HG03520 (cell line): ENCODE measurements around the gene ZNF526.
A peak's percentile ranks its signal among the peaks of the same experiment; 100 is the strongest.

Source experiments
- ATAC-seq: cut with Tn5 transposase; IDR thresholded peaks from one replicate; pipeline ENCODE4 v1.9.1; 2021; ENCODE audit warnings: mild to moderate bottlenecking, moderate library complexity; ENCODE audit not compliant: unreplicated experiment

The ZNF526 gene

DNA sequence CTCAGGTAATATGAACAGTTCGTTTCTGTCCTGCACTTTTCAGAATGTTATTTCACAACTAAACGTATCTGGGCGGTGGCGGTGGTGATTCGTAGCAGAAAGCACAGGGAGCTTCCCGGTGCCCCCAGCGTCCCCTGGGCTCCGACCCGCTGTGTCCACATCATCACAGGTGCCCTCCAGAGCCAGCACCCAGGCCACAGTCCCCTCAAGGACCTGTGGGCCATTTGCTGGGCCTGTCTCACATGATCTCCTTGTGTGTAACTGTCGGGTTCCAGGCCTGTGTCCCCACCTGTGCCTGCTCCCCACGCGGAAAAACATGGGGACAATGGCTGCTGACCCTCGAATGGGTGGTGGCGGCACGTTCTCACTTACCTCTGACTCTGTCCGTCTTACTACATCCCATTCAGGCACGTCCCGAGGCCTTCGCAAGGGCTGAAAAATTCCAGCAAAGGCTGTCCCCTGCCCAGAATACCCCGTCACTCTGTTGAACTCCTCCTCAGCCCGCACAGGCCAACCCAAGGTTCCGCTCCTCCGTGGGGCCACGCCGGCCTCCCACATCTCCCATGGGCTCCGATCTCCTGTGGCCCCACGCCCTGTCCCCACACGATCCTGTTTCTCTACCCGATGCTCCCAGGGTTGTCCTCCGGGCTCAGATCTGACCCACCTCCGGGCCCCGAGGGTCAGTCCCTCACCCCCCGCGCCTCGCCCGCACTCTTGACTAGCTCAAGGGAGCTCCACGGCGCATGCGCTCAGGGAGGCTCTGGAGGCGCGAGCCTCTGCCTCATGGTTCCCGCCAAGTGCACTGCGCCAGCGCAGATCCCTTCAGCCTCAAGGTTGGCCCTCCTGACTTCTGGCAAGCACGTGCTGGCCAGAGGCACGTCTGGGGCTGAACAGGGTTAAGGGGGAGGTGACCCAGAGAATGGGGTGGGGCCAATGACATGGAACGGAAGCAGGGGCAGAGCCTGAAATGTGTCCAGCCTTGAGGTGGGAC, 23.8 kb upstream of the ZNF526 start:
- no peak for ATAC-seq

DNA sequence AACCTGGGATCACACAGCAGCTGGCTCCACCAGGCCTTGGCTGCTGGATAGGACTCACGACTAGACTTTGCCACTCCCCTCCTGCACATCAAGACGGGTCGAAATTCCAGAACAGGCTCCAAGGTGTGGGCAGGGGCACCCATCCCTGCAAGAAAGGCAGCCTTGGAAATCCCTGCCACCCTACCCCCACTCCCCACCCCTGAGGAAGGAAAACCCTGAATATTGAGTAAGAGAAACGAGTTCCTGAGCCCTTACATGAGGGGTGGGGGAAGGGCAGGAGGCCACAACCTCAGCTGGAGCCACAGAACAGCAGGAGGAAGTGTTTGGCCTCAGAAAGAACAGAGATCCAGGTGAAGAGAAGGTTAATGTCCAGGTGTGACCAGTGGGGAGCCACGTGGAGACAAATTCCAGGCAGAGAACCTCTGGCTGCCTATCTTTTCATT, 22.7 kb upstream of the ZNF526 start:
- ATAC-seq, result no peak

DNA sequence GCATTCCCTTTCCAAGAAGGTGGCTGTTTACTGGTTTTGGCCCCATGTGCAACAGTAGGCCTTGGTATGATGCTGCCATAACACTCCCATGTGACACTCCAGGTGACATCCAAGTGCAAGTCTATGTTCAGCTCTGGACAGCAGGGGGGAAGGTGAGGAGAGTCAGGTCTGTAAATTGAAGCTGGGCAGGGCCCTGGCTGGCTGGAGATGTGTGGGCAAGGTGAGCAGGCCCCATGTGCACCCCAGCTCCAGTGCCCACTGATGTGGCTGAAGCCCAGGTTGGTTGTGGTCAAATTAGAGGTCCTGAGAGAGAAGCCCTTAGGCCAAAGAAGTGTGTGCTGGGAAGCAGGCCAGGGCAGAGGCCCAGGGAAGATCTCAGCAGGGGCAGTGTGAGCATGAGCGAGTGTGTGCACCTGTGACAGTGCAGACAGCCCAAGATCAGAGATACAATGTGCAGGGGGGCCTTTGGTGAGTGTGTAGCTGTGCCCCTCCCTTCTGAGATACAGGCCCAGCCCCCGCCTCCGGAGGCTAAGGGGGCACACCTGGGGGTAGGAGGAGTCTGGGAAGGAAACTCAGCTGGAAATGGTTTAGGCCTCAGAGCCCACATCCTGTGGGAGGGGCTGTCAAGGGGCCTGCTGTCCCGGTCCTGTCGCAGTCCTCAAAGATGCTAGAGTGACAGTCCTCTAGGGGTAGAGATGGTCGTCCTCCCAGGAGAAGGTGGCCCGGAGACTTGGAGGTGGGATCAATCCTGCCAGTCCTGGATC, 21.3 kb upstream of the ZNF526 start:
- peak; percentile 36 for ATAC-seq

DNA sequence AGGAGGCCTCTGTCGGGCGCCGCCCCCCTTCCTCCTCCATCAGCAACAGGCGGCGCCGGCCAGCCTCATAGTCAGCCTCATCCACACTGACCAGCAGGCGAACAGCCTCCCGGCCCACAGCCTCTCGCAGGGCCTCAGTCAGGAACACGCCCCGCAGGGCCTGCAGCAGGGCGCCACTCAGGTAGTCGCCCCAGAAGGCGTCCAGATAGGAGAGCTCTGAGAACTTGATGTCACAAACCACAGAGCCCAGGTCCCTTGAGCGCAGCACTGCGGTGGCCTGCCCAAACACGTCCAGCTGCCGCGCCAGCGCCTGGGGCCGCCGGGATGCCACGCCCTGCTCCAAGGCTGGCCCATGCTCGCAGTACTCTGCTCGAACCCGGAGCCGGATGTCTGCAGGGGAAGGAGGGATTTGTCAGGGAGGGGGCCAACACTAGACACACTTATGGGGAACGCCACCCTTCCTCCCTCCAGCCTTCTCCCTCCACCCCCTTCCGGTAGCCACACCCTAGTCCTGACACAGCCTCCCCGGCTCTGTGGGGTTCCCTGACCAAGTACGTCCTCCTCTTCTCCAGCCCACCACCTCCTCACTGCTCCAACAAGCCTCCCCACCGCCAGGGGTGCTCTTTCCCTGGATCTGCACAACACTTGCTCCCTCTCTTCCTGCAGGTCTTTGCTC, 20.5 kb upstream of the ZNF526 start:
- peak; percentile 44 for ATAC-seq

DNA sequence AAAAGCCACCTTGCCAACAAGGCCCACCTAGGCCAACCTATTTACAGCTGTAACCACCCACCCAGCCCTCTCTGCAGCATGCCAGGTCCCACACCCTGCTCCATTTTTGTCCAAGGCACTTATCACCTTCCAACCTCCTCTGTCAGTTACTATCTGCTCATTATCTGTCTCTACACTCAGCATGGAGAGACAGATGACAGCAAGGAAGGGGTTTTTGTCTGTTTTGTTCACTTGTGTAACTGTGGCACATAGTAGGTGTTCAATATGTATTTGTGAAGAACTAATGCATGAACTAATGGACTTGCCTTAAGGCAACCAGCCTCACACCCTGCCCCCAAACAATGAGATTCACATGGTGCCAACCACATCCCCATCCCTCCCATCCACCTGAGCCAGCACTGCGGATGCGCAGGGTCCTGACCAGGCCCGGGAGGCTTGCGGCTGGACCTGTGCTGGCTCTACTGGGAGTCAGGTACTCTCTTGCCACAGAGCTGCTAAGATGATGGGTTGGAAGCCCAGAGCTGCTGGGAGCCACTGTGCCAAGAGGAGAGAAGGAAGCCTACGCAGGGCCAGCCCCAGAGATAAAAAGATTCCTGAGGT, 19.9 kb upstream of the ZNF526 start:
- ATAC-seq, result no peak

DNA sequence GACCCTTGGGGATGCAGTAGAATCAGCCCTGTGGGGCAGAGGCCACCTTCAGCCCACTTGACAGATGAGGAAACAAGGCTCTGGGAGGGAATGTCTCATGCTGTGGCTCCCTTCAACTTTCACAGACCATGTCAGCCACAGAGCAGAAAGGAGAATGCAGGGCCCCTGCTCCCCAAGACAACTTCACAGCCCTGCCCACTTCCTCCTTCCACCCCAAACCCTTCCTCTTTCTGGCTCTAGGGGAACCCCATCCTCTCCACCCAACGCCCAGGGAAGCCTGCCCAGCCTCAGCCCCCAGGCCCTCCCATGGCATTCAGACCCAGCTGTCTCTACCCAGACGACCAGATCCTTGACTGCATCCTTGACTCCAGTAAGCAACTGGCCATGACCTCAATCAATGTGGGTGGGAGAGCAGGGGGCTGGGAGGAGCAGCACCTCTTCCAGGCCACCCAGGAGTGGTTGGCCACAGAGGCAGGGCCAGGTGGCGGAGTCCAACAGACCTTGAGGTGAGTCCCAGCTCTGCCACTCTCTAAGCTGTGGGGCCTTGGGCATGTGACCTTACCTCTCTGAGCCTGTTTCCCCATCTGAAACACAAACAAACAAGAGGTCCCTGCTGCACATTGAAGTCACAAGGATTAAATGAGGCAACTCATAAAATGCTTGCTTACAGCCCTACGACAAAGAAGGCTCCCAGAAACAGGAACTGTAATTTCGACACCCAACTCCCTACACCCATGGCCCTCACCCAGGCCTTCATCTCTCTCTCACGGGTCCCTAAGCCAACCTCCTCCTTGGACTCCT, 18.4 kb upstream of the ZNF526 start:
- ATAC-seq, result no peak

DNA sequence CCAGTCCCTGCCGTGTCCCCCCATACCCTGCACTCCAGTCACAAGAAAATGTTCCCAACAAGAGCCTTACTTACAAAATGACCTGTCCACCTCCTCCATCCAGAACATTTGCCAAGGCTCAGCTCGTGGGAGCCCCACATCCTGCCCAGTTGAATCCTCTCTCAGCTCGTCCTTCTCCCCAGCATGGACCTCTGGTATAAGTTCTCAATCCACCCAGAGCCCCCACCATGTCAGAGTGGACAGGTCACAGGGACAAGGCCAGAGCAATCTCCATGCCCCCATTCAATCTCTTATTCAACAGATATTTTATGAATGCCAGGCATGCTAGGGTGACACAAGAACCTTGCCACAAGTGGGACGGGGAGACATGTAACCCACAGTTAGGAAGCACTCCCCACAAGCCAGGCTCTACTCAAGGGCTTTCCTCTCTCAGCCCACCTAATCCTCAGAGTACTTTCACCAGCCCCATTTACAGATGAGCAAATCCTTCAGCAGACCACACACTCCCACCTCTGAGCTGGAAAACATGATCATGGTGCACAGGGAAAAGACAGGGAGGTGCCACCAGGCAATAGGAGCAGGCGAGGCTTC, 17.7 kb upstream of the ZNF526 start:
- ATAC-seq, result no peak

DNA sequence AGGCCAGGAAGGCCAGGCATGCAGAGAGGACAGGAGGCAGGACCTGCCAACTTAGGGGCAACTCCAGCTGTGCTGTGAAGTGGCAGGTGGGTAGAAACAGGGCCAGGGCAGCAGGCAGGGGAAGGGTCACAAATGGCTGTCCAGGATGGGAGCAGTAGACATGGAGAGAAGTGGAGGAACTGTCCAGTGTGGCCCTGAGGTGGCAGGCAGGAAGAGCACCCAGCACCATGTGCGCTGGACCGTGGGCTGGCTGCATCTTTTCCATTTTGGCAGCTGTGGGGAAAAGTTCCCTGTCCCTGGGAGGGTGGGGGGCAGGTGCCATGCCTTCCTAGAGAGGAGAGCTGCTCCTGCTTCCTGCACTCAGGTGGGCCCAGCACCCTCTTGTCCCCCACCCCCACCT, 16.4 kb upstream of the ZNF526 start:
- no peak for ATAC-seq

DNA sequence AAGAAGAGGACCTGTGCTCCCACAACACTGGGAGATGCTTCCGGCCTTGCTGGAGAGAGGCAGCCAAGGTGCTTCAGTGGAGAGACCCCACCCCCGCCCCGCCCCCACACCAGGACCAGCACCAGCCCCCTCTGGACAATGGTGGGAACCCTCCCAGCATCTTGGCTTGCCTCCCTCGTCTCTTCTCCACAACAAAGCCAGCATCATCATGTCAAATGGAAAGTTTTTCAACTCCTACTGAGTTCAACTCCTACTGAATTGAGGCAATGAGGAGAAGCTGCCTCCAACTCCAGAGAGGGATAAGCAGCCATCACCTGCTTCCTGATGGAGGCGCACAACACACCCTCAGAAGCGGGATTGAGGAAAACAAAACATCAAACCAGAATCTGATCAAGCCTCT, 15.4 kb upstream of the ZNF526 start:
- no peak for ATAC-seq

DNA sequence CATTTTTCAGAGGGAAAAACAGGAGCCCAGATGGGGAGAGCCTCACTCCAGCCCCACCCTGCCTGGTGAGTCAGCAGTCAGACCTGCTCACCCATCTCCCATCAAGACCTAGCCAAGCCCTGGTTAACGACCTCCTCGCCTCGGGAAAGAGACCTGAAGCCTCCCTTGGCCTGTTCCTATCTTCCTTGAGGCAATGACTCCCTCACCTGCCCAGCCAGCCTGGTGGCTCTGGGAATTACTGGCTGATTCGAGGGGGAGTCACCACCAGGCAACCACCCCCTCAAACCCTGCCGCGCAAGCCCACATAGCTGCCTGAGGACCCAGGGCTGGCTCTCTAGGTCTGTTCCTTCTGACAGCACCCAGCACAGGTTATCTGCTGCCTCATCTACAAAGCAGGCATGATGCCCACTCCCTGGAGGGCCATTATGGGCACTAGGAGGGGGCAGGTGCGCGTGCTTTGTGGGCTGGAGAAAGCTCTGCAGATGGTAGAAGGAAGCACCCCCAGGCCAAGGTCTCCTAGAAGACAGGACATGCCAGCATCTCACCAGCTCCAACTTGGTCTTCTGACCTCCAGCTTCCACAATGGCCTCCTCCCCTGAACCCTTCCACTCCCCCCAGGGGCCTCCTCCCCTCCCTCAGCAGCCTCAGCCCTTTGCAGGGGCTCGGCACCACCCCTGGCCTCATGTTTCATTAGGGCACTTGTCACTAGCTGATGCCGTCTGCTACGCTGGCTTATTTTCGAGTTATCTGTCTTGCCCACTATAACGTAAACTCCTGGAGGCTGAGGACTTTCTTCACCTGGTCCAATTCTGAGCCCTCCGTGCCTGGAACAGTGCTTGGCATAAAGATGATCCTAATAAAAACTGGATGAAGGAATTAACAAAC, 13.0 kb upstream of the ZNF526 start:
- no peak for ATAC-seq

DNA sequence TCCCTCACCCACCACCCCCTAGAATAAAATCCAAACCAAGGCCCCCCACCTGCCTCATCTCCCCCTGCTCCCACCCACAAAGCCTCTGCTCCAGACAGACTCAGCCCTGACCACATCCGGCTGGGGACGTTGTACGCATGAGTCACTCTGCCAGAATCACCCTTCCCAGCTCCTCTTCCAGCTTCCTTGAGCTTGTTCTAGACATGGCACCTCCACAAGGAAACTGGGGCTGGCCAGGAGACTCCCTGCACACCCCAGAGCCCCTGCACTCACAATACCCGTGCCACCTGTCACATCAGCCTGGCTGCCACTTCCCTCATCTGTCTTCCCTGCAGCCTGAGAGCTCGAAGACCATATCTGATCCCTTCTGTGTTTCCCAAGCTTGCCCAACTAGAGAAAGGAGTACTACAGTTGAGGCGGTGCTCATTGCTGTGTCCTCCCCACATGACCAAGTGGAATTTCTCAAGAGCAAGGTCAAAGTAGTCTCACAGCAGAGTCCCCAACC, 12.3 kb upstream of the ZNF526 start:
- no peak for ATAC-seq

DNA sequence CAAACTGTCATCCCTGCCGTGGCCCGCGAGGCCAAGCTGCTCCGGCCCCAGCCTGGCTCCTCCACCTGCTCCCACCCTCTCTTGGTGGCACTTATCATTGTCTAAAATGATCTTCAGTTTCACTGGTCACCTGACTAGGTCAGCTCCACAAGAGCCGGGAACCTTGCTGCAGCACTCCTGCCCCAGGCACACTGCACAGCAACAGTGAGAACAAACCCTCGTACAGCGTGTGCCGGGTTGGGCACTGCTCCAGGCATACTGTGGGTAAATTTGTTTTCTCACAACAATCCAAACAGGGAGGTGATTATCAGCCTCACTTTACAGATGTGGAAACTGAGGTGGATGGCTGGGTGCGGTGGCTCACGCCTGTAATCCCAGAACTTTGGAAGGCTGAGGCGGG, 11.5 kb upstream of the ZNF526 start:
- no peak for ATAC-seq

DNA sequence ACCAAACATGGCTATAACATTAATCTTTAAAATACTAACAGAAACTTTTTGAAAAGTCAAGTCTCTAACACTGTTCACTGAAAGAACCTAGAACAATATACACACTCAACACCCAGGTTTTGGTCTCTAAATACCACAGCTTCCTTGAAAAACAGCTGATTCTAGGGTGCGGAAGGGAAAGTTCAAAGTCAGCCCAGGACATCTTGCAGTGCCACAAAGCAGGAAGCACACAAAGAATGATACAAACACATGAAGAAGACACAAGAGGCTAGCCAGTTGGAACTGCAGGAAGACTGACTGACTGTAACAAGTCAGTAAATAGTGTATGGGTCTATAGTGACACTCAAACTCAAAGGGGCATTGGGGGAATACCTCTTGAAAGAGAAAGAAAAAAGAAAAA, 7.2 kb upstream of the ZNF526 start:
- ATAC-seq, result no peak

DNA sequence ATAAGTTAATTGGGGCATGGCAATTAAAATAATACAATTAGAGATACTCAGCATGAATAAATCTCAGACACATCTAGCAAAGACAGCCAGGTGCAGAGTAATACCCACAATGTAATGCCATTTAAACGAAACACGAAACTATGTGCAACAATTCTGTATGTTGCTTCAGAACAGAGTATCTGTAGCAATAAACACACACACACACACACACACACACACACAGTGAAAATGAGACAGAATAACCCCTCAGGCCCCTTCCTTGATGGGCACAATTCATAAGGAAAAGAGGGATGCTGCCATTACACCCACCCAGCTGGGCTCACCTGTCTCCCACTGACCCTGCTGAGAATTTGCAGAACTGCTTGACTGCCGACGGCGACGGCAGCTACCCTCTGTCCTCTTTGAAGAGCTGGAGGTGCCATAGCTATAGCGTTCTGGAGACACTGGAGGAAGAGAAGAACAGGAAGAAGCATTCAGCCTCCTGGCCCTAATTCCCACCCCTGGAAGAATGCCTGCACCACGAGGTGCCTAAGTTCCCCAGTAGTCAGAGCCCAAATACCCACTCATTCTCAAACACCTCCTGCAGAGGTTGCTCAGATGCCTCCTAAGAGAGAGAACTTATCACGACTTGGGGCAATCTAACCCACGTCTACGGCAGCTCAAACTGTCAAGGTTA, 5.2 kb upstream of the ZNF526 start:
- ATAC-seq, result no peak

DNA sequence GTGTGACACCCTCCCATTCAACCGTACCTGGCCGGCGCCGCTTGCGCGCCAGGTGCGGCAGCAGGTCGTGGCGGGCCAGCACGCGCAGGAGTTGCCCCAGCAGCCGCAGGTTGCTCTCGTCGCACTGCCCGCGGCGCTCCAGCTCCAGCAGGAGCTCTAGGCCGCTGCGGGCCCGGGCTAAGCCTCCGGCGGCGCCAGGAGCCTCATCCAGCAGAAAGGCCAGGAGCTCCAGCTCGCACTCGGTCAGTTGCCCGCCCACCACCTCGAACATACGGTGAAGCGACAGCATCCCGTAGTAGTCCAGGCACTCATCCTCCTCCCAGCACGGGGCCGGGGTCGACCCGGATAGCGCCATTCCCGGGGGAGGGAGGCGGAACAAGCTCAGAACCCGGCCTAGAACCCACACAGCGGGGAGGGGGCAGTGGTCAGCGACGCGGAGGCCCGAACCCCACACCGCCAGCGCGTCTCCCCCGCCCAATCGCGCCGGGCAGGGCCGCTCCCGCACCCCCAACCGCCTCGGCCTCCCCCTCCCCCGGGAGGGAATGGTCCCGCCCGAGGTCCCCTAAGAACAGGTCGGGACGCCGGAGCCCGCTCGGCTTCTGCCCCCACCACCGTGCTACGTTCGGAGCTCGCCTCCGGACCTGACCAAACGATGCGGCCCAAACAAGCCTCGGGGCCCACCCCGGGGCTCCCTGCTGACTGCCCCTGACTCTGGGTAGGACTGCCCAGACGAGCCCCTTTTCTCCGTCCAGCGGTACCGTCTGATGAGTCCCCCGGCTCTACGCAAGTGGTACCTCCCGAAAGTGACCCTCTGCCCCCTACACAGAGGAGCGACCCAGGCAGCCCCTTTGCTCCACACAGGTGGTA, 3.2 kb upstream of the ZNF526 start:
- ATAC-seq, result peak; percentile 19

DNA sequence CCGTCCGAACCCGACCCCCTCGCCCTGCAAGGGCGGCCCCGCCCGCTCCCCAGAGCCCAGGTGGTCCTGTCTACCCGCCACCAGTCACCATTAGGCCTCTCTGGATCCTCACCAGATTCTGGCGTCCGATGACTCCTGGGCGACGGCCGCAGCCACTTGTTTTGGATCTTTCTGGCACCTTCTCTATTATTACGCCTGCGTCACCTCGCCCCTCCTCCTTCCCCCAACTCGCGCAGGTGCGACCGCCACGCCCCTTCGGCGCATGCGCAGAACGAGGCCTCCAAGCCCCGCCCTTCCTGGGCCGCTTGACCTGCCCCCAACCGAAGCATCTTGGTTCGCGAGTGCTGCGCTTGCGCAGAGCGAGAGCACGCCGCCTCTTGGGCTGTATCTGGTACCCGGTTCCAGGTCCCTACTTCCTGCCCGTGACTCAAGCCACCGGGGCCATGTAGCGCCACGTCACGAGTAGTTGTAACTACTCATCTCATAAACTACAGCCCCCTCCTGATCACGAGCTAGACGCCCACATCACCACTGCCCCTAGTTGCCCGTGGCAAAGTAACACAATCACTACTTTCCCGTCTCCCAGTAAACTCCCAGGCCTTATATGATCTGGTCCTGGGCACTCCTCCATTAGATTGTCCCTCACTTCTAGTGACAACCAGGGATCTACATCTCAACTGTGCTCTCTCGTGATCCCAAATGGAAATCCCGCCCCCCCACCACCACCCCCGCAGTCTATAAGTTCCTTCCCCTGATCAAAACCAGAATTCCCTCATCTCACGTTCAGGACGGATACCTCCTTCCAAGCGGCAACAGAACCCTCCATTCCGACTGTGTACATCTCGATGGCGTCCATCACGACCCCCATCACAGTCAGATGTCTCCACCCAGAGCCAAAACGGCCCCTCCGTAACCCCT, 2.3 kb upstream of the ZNF526 start, which contains the start of gene DEDD2:
DEDD2 (minus strand) TSS at position 158 of the 918 bp plus-strand sequence. CDS start 670 bp downstream, outside the sequence.
- ATAC-seq, result peak; percentile 66
